ENCODE results near the gene SORCS1. TPM values are rescaled to one million over a fixed set of nuclear protein-coding genes. Genes with fewer than 3 reads are reported as not detected.
A peak's percentile ranks its signal among the peaks of the same experiment; 100 is the strongest.

The SORCS1 gene
- total RNA-seq, 1 donor from 2014 or later, result 0.23 TPM

GRCh38 chr10:106864031-106864430 is 300.5 kb downstream of the SORCS1 start:
- ATAC-seq, result no peak
- Histone ChIP-seq H3K27me3 (no peaks in the 10 kb centered on the region), H3K4me1 (no peaks in the 10 kb centered on the region), H3K4me3 (no peak overlapping the region), H3K9me3 (no peaks in the 10 kb centered on the region), H3K36me3 (no peaks in the 10 kb centered on the region), H3K27ac (no peak overlapping the region)
- DNase-seq, result no peak
- no peak for TF ChIP-seq CTCF (IDR thresholded peaks at IDR 0.05)
- intact Hi-C loops (cut with DNase I), result no loop called here

GRCh38 chr10:106863549-106863948 is 301.0 kb downstream of the SORCS1 start:
- Histone ChIP-seq H3K4me3 (no peak overlapping the region), H3K9me3 (no peaks in the 10 kb centered on the region), H3K36me3 (no peaks in the 10 kb centered on the region), H3K4me1 (no peaks in the 10 kb centered on the region), H3K27ac (no peak overlapping the region), H3K27me3 (no peaks in the 10 kb centered on the region)
- DNase-seq, result no peak
- intact Hi-C loops (cut with DNase I), result no loop called here
- no peak for TF ChIP-seq CTCF (IDR thresholded peaks at IDR 0.05)
- ATAC-seq, result peak; percentile 24

GRCh38 chr10:106859892-106860652 is 304.4 kb downstream of the SORCS1 start:
- Histone ChIP-seq H3K36me3 (no peaks in the 10 kb centered on the region), H3K4me1 (no peaks in the 10 kb centered on the region), H3K9me3 (no peaks in the 10 kb centered on the region), H3K27me3 (no peaks in the 10 kb centered on the region), H3K4me3 (no peak overlapping the region), H3K27ac (no peak overlapping the region)
- ATAC-seq (no peak), DNase-seq (no peak)
- TF ChIP-seq CTCF (IDR thresholded peaks at IDR 0.05), result no peak
- intact Hi-C loops (cut with DNase I), result no loop called here

- ATAC-seq (no peak), DNase-seq (no peak)
- TF ChIP-seq CTCF (IDR thresholded peaks at IDR 0.05), result no peak
- Histone ChIP-seq H3K36me3 (no peaks in the 10 kb centered on the region), H3K4me3 (no peak overlapping the region), H3K9me3 (no peaks in the 10 kb centered on the region), H3K4me1 (no peaks in the 10 kb centered on the region), H3K27ac (no peak overlapping the region), H3K27me3 (no peaks in the 10 kb centered on the region)
- intact Hi-C loops (cut with DNase I), result no loop called here
Observed at GRCh38 chr10:106857728-106858127, 306.8 kb downstream of the SORCS1 start.

- H3K27ac ChIP-seq, result no peak overlapping the region
- intact Hi-C loops (cut with DNase I), result no loop called here
Observed at GRCh38 chr10:106857213-106857612, 307.3 kb downstream of the SORCS1 start.

More at GRCh38 chr10:106857213-106857612, 307.3 kb downstream of the SORCS1 start:
- Histone ChIP-seq H3K27me3 (no peaks in the 10 kb centered on the region), H3K4me3 (no peak overlapping the region), H3K36me3 (no peaks in the 10 kb centered on the region), H3K9me3 (no peaks in the 10 kb centered on the region), H3K4me1 (no peaks in the 10 kb centered on the region)
- no peak for TF ChIP-seq CTCF (IDR thresholded peaks at IDR 0.05)
- ATAC-seq (no peak), DNase-seq (no peak)
